SH-SY5Y (cell line): ENCODE measurements around the gene SLC39A6.

Source experiments
- GATA2 ChIP-seq: IDR thresholded peaks from 2 replicates; pipeline ENCODE4 v1.6.1; 2011; ENCODE audit warnings: mild to moderate bottlenecking, low read depth, low read length
- GATA3 ChIP-seq: IDR thresholded peaks from 2 replicates; pipeline ENCODE4 v1.6.1; 2011; ENCODE audit warnings: low read depth, mild to moderate bottlenecking, low read length, moderate library complexity

DNA sequence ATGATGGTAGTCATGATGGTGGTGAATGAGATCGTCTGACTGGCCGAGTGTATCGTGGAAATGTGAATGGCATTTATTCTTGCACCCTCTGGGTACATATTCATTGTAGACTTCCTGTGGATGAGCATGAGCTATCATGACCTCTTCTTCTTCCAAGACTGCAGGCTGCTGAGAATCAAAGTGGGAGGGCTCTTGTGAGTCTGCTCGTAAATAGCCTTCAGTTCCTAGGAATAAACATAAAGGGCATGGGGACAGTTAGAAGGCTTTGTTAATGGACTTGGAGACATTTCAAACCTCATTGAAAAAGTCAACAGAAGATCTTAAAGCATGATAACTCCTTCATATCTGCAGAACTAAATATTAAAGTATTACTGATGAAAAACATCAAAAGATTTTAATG lies 14.9 kb downstream of the SLC39A6 start:
- TF ChIP-seq GATA2 (no peak), GATA3 (no peak)
